Fibroblast of mammary gland (primary cell): ENCODE data around the gene AFF2.
A peak's percentile ranks its signal among the peaks of the same experiment; 100 is the strongest.

Source experiments
- DNase-seq: peaks from one replicate; pipeline ENCODE4 v3.0.0-alpha.2; 2010; ENCODE audit warnings: low read depth
- H3K4me3 ChIP-seq: 2 replicates; pipeline ENCODE4 v1.5.1; 2011; ENCODE audit warnings: low read depth, mild to moderate bottlenecking, low read length, moderate library complexity; ENCODE audit not compliant: control insufficient read depth
- TF ChIP-seq, protein P1 (sequence below): conservative IDR thresholded peaks from 2 replicates; pipeline ENCODE4 v1.5.1; 2011; ENCODE audit warnings: low read depth, low read length, inconsistent platforms; ENCODE audit not compliant: control insufficient read depth, insufficient read depth

Gene AFF2

DNA sequence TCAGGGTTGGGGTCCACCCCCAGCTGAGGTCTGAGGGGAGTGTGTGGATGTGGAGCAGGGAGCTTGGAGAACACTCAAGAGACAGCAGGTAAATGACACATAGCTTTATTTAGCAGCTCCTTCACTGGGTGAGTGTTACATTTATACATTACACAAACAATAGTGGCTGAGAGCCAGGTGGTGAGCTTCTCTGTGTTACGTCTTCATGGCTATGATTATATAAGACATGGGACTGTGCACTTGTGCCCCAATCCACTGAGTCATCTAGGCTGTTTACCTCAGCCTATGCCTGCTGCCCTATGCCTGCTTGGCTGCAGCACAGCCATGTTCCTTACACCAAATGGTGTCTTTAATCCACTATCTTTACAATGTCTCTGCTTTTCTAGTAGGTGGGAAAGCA is 459.6 kb downstream of the AFF2 start:
- TF ChIP-seq, protein P1, sequence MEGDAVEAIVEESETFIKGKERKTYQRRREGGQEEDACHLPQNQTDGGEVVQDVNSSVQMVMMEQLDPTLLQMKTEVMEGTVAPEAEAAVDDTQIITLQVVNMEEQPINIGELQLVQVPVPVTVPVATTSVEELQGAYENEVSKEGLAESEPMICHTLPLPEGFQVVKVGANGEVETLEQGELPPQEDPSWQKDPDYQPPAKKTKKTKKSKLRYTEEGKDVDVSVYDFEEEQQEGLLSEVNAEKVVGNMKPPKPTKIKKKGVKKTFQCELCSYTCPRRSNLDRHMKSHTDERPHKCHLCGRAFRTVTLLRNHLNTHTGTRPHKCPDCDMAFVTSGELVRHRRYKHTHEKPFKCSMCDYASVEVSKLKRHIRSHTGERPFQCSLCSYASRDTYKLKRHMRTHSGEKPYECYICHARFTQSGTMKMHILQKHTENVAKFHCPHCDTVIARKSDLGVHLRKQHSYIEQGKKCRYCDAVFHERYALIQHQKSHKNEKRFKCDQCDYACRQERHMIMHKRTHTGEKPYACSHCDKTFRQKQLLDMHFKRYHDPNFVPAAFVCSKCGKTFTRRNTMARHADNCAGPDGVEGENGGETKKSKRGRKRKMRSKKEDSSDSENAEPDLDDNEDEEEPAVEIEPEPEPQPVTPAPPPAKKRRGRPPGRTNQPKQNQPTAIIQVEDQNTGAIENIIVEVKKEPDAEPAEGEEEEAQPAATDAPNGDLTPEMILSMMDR = no peak
- peak; percentile 1 for DNase-seq
- no peak overlapping the region for H3K4me3 ChIP-seq

DNA sequence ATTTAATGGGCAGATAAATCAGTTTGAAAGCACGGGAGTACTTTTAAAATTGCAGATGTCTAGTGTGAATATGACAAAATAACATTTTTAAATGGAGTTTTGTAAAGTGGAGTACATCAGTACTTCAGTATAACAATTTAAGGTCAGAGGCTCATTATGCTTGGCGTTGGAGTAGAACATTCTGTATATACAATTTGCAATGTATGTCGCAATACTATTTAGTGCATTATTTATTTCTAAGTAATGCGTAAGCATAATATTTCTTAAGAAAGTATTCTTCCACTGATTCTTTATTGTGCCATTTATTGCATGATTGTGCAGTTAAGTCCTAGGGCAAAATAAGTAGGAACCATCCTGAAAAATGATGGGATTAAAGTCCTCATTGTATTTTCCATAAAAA is 461.6 kb downstream of the AFF2 start:
- DNase-seq = no peak
- TF ChIP-seq, protein P1 = no peak
- H3K4me3 ChIP-seq = no peak overlapping the region

DNA sequence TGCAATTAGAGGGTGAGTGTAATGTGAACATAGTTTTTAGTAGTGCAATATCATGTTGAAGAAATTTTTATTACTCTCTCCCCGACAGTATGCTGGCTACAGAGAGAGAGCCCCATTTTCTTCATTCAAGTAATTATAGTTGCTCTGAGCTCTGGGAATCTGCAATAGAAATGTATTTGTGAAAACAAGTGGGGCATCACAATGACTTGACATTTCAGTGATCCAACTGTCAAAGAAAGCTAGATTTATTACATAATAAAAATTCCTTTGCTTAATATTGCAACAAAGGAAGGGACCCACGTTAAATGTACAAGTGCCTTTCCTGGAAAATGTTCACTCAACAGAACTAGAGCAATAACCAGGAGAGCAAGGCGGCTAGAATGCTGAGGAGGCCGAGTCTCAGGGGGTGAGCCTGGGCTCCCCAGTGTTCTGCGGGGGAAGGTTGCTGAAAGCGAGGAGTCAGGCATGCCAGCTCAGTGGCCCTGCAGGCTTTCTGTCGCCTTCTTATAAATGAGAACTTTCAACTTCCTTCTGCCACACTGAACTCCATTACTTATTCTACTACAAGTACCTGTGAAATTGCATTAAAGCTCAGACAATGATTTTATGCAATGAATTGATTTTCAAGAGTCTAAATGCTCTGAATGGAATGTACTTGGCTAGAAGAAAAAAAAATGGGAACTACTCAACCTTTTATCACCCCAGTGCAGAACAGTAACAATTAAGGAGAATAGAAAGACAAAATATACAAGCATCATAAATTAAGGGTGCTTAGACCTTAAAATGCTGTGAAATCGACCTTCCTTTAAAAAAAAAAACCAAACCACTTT is 476.4 kb downstream of the AFF2 start:
- TF ChIP-seq, protein P1 = no peak
- DNase-seq = no peak
- H3K4me3 ChIP-seq = no peak overlapping the region

DNA sequence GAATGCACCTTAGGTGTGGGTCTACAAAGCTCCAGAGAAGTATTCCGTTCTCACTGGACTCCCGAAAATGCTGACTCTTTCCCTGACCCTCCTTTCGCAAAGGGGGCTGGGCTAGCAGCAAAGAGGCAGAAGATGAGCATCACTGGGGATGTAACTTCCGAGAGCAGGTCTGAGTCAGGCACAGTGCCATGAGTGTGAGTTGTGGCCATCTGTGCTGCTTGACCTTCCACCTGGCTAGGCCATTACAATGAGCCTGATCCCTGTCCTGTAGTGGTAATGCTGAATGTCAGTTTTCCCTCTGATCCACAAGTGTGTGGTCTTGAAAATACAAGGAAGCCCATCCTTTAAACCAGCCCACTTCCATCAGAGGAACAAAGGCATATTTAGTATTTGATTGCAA is 479.4 kb downstream of the AFF2 start:
- TF ChIP-seq, protein P1 = no peak
- no peak overlapping the region for H3K4me3 ChIP-seq
- no peak for DNase-seq

DNA sequence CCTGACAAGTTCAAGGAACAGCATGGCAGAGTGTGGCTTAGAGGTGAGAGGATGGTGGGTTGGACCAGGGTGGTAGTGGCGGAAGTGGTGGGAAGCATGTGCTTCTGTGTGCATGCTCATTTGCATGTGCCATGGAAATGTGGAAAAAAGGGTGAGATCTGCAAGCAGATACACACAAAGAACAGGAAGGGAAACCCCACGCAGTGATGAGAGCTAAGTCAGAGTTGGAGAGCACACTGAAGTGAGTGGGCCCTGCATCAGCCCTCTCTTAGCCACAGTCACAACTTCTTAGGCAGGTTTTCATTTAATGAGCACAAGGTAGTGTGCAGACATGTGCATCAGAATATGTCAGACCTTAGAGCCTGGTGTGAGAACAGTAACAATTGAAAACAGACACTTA is 483.8 kb downstream of the AFF2 start:
- no peak for DNase-seq

DNA sequence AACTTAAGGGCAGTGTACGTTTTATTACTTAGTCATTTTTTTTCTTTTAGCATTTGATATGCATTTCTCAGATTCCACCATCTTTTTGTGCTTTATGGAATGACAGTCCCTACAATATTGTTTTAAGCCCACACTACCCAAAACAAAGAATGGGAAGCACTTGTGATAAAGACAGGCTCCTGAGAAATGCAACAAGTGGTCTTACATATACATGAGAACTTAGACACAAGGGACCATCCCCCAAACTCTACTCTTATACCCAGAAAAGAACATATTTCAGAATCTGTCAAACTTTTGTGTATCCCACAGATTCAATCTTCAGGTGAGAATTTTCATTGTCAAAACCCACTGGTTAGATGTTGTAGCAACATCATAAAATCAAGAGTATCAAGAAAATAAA is 491.1 kb downstream of the AFF2 start:
- H3K4me3 ChIP-seq = no peak overlapping the region
- DNase-seq = no peak
- TF ChIP-seq, protein P1 = no peak

More for the DNA sequence above, 483.8 kb downstream of the AFF2 start:
- H3K4me3 ChIP-seq = no peak overlapping the region
- TF ChIP-seq, protein P1 = no peak
